Brain pericyte (primary cell): ENCODE measurements around the gene ZNF26.
"Not testable (repeated sequence)": the region's sequence is repeated elsewhere in the genome, so short reads cannot be mapped to it uniquely, and the experiment has no call there.

Experiments
- DNase-seq: peaks from one replicate; pipeline ENCODE4 v3.0.0-alpha.2; 2012; ENCODE audit warnings: low read depth, low spot score

The ZNF26 gene

GRCh38 chr12:132986001-132986884, at the start of gene ZNF26:
TSS of gene ZNF26 (plus strand) at chr12:132986367. CDS start at chr12:132986841, 474 bp downstream.
- DNase-seq = peak; percentile 71

GRCh38 chr12:132936921-132937320, 49.2 kb upstream of the ZNF26 start:
- DNase-seq = not testable (repeated sequence)

DNA sequence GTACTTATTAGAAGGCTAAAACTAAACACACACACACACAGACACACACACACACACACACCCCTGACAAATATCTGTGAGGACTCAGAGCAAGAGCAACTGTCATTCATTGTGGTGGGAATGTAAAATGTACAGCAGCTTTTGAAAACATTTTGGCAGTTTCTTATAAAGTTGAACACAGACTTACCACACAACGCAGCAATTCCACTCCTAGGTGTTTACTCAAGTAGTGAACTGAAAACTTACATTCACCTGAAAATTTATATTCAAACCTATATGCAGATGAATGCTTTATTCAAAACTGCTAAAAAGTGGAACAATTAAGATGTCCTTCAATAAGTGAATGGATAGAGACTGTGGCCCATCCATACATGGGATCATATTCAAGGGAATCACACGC, 48.7 kb upstream of the ZNF26 start:
- DNase-seq = no peak

- not testable (repeated sequence) for DNase-seq
Observed at GRCh38 chr12:132938807-132939206, 47.4 kb upstream of the ZNF26 start.

GRCh38 chr12:132940071-132940719, 46.0 kb upstream of the ZNF26 start:
- DNase-seq = no peak

- no peak for DNase-seq
Observed at GRCh38 chr12:132941336-132941954, 44.7 kb upstream of the ZNF26 start.

- DNase-seq = no peak
Observed at GRCh38 chr12:132942611-132943010, 43.6 kb upstream of the ZNF26 start.

- no peak for DNase-seq
Observed at GRCh38 chr12:132945806-132946205, 40.4 kb upstream of the ZNF26 start.

GRCh38 chr12:132946246-132946820, 39.8 kb upstream of the ZNF26 start:
- DNase-seq = no peak

DNA sequence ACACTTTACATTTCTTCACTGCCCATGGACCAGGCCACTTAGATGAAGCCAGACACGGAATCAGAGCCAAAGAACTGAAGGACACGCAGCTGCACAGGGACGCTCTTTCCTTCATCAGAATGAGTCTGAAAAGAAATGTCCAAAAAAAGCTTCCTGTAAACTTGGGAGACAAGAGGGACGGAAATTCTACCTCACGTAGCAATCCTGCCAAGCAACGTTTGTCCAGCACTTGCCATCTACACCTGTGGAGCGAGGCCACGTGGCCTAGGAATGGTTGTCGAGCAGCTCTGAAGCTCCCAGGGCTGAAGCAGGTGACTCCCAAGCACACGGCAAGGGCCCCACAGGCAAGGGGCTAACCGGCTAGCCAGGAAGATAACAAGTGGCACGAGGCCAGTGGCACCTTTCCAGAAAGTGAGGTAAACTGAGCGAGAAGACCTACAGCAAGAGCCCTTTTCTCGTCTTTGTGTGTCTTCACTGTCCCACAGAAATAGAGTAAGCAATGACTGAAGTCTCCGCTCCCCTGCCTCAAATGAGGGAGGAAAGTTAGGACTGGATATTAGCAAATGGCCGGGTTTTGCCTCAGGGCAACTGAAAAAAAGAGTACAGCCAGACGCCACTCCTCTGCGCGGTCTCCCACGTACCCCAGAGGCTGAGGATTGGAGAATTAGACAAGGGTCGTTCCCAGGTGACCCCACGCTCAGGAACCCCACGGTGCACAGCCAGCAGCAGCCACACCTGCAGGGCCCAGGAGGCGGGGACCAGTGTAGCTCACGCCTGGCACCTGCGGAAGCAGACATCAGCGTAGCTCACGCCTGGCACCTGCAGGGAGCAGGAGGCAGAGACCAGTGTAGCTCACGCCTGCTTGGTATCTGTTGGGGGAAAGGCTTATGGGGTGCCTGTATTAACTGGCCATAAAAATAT, 37.8 kb upstream of the ZNF26 start:
- DNase-seq = no peak

- DNase-seq = no peak
Observed at GRCh38 chr12:132949936-132950837, 36.0 kb upstream of the ZNF26 start.

DNA sequence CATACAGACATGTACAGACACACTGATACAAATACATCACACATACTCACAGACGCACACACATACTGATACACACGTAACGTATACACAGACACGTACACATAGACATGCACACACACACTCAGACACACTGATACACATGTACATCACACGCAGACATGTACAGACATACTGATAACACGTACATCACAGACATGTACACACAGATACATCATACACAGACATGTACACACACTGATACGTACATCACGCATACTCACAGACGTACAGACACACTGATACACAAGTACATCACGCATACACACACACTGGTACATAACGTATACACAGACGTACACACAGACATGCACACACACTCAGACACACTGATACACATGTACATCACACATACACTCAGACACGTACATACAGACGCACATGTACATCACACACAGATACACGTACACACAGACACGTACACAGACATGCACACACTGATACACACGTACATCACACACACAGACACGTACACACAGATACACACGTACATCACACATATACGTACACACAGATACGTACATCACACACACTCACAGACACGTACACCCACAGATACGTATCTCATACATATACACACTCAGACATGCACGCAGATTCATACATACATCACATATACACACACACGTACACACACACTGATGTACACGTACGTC, 35.2 kb upstream of the ZNF26 start:
- DNase-seq = no peak

DNA sequence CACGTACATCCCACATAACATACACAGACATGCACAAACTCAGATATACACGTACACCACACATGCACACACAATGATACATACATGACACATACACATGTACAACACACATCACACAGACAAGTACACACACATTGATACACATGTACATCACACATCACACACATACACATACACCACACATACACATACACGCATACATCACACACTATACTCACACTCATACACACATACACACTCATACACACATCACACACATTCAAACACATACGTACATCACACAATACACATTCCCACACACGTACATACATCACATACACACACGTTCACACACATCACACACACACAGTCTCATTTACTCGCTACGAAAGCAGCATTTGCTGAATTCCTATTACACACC, 34.5 kb upstream of the ZNF26 start:
- no peak for DNase-seq

- DNase-seq = no peak
Observed at GRCh38 chr12:132952371-132953162, 33.6 kb upstream of the ZNF26 start.

- no peak for DNase-seq
Observed at GRCh38 chr12:132953163-132953425, 33.1 kb upstream of the ZNF26 start.

- DNase-seq = no peak
Observed at GRCh38 chr12:132953771-132954170, 32.4 kb upstream of the ZNF26 start.

- DNase-seq = no peak
Observed at GRCh38 chr12:132954471-132955048, 31.6 kb upstream of the ZNF26 start.
